ENCODE measurements around the gene SERPINC1.

- TF ChIP-seq, protein P1, sequence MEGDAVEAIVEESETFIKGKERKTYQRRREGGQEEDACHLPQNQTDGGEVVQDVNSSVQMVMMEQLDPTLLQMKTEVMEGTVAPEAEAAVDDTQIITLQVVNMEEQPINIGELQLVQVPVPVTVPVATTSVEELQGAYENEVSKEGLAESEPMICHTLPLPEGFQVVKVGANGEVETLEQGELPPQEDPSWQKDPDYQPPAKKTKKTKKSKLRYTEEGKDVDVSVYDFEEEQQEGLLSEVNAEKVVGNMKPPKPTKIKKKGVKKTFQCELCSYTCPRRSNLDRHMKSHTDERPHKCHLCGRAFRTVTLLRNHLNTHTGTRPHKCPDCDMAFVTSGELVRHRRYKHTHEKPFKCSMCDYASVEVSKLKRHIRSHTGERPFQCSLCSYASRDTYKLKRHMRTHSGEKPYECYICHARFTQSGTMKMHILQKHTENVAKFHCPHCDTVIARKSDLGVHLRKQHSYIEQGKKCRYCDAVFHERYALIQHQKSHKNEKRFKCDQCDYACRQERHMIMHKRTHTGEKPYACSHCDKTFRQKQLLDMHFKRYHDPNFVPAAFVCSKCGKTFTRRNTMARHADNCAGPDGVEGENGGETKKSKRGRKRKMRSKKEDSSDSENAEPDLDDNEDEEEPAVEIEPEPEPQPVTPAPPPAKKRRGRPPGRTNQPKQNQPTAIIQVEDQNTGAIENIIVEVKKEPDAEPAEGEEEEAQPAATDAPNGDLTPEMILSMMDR (IDR thresholded peaks at IDR 0.05) = no peak
- TF ChIP-seq POLR2AphosphoS5 (IDR thresholded peaks at IDR 0.05) (no peak), POLR2A (IDR thresholded peaks at IDR 0.05) (no peak)
Observed at GRCh38 chr1:173860065-173860464, 57.1 kb downstream of the SERPINC1 start.

Measured in transverse colon (tissue), 4 donors.